GM21576 (cell line): ENCODE measurements around the gene SLC5A11.
"Not testable (repeated sequence)": the region's sequence is repeated elsewhere in the genome, so short reads cannot be mapped to it uniquely, and the experiment has no call there.

Experiments used
- ATAC-seq: cut with Tn5 transposase; IDR thresholded peaks from one replicate; pipeline ENCODE4 v1.9.1; 2021; ENCODE audit warnings: mild to moderate bottlenecking, moderate library complexity; ENCODE audit not compliant: unreplicated experiment

SLC5A11 gene, protein sequence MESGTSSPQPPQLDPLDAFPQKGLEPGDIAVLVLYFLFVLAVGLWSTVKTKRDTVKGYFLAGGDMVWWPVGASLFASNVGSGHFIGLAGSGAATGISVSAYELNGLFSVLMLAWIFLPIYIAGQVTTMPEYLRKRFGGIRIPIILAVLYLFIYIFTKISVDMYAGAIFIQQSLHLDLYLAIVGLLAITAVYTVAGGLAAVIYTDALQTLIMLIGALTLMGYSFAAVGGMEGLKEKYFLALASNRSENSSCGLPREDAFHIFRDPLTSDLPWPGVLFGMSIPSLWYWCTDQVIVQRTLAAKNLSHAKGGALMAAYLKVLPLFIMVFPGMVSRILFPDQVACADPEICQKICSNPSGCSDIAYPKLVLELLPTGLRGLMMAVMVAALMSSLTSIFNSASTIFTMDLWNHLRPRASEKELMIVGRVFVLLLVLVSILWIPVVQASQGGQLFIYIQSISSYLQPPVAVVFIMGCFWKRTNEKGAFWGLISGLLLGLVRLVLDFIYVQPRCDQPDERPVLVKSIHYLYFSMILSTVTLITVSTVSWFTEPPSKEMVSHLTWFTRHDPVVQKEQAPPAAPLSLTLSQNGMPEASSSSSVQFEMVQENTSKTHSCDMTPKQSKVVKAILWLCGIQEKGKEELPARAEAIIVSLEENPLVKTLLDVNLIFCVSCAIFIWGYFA

DNA sequence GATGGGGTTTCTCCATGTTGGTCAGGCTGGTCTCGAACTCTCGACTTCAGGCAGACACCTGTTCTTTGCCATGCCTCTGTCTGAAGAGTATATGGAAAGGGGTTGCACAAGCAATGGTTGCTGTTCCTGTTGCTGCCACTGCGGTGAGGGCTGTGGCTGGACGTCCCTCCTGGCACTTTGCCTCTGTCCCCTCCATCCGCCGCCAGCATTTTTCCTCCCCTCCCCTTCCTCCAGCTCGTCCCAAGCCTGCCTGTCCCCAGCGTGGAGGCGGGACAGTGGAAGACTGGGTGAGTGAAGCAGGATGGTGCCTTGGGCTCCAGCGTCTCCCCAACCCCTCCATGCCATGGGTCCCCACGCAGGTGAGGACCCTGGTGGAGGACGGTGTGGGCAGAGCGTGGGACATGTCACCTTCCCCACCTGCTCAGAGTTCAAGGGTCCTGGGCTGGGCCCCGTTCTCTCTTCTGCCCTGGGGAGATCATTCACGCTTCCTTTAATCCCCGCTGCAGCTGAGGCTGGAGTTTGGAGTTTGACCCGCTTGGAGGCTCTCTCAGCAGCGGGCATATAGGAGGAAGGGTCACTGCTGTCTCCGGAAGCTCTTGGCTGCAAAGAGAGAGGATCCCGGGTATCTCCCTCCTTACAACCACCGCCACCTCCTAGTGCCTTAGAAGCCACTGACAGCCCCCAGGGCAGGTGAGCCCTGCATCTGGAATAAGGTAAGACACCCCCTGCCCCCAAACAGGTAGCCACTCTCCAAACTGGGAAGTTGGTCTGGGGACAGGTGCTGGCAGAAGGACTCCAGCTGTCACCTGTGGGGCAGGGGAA is at the start of gene SLC5A11:
SLC5A11 (plus strand) TSS at position 238 of the 822 bp plus-strand sequence. CDS start 12,681 bp downstream, outside the sequence.
- no peak for ATAC-seq

DNA sequence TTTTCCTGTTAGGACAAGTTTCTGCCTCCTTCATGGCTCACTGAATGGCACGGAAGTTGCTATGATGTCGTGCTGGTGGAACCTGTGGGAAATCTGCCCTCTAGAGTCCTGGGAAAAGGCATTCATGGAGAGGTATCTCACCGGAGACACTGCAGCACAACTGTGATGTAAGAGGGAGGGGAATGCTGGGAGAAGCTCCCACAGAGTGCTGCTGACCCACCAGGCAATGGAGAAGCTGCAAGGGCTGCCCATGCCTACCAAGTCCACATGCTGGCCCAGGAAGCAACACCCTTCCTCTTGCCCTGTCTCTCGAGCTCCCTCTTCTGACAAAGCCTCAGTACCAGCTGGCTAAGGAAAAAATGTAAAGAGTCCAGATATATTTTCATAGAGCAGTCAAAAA is 45.2 kb upstream of the SLC5A11 start:
- ATAC-seq = no peak

DNA sequence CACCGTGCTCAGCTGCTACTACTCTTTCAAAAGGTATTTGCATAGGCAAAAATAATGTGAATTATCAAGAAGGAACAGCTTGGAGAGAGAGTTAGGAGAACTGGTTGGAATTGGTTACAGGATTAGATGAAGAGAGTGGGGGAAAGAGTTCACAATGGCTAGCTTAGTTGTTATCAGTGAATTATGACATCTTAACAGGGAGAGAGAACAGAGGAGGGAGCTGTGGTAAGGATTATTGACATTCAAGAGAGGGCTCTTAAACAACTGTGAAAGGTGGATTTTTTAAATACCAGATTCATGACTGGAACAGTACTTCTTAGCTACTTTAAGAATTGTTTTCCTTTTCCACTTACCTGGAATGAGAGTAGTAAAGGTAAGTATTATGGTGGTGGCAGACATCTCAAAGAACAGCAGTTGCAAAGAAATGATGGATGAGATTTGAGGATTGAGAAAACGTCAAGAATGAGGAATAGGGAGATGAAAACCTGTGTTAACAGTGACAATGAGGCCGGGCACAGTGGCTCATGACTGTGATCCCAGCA is 43.9 kb upstream of the SLC5A11 start:
- ATAC-seq = no peak

DNA sequence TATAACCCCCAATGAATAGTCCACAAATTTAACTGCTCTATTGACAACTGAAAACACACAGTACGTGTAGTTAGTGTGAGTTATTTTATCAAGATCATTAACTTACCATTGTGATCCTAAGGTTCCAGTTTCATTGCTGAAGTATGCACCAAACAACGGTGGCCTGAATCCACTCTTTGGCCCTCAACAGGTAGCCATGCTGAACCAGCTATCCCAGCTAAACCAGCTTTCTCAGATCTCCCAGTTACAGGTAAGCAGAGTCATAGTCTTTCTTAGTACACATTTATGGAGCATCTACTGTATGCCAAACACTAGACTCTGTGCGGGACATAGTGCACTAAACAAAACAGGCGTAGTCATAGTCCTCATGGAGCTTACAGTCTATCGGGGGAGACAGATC is 40.3 kb upstream of the SLC5A11 start:
- ATAC-seq = no peak

DNA sequence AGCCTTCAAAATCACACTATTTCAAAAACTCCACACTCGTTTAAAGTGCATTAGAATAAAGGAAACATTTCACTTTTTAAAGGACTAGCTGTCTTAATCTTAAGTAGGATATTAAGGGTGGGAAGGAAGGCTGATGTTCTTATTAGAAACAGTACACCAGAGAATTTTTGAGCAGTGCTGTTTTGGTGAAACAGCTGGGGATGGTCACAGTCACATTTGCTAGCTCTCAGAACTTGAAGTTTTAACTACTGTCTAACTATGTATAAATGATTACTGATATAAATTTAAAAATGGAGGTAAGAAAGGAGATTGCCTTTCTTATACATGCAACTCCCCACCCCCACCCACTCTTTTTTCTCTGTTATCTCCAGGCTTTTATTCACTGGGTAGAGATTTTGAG is 38.5 kb upstream of the SLC5A11 start:
- no peak for ATAC-seq

DNA sequence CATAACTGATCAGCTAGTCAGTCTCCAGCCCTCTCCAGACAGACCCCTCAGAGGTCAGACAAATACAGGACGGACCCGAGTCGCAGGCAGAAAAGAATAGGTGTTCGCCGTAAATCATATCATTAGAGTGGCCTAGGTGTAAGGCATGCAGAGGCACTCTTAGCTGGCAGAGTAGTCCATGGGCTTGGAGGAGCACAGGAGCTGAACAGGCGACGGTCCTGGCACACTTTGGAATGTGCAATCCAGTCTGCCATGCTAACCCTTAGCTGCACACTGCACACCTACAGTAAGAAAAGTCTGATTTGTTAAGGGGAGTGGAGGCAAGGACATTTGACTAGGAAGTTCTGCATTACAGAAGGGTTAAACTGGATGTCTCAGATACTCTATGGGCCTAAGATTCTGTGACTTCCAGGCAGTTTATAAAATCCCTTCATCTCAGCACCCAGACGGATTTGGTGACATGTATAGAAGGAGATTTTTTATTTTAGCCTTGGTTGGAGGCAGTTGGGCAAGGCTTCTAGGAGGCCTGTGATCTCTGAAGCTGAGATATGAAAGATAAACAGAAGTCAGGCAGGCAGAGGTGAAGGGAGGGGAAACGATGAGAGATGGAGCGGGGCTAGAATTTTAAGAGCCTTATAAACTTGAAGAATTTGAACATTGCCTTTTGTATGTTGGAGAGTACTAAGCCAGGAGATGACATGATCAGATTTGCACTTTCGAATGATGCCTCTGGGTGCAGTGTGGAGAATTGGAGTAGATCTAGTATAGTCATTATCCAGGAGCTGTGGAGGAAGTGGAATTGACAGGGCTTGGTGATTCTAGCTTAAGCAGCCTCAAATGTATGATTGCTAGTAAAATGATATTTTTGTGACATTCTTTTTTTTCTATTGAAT is 34.6 kb upstream of the SLC5A11 start:
- no peak for ATAC-seq

DNA sequence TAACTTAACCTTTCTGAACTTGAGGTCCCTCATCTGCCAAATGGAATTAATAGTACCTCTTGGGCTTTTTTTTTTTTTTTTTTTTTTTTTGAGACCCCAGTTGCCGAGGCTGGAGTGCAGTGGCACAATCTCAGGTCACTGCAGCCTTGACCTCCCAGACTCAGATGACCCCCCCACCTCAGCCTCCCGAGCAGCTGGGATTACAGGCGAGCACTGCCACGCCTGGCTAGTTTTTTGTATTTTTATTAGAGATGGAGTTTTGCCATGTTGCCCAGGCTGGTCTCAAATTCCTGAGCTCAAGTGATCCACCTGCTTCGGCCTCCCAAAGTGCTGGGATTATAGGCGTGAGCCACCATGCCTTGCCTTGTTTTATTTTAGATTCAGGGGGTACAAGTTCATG is 33.0 kb upstream of the SLC5A11 start:
- not testable (repeated sequence) for ATAC-seq

DNA sequence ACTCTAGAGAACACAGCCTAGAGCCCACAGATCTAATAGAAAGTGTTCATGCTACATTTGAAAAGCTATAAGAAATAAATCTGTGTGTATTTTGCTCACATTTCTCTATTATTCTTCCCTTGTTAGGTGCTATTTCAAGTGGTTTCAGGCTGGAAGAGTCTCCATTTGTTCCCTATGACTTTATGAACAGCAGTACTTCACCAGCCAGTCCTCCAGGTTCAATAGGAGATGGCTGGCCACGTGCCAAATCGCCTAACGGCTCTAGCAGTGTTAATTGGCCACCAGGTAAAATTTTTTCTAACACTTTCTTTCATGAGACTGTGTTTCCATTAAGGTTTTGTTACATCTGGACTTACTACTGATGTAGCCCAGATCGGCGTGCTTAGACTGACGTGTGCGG is 30.7 kb upstream of the SLC5A11 start:
- no peak for ATAC-seq

DNA sequence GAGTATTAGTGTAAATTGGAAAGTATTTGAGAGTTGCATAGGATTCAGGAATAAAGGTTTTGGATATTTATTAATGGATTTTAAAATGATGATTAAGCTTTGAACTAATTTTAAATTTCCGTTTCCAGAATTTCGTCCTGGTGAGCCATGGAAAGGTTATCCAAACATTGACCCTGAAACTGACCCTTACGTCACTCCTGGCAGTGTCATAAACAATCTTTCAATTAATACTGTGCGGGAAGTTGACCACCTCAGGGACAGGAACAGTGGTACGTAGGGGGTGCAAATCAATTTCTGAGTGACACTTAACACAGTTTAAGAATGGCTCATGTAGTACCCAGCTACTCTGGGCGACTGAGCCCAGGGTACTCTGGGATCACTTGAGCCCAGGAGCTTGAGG is 29.1 kb upstream of the SLC5A11 start:
- no peak for ATAC-seq

DNA sequence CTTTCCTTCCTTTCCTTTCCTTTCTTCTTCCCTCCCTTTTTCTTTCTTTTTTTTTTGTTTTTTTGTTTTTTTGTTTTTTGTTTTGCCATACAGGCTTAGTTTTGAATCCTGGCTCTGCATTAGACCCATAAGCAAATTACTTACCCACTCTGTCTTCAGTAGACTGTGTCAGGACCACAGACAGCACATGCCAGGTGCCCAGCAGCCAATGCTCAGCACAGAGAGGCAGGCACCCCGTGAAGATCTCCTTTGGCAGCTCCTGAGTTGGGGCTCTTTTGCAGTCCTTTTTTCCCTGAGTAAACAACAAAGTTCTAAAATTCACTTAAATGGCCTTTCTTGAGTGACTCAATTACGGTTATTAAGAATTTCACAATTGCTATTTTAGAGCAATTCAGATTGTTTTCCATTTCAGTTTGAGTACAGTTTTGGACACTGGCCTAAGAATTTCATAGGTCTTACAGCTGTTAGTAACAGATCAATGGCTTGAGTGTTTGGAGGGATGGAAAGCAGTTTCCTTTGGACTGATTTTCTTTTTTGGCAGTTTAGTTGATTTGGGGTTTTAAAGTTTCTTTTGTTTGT is 26.2 kb upstream of the SLC5A11 start:
- no peak for ATAC-seq

DNA sequence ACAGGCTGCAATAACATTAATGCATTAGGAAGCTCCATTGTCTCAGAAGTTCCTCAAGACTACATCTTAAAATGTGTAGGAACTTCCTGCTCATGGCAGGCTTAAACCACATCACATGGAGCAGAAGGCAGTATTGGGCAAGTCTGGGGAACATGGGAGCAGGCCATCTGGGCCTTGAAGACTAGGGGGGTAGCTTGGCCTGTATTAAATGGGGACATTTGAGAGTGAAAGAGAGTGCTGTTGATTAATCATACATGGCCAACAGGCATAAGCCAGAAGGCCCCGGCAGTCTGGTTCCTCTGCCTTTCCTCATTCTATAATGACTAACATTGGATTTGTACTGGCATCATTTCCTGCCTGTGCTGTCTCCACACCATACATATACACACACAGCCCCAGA is 25.2 kb upstream of the SLC5A11 start:
- no peak for ATAC-seq

DNA sequence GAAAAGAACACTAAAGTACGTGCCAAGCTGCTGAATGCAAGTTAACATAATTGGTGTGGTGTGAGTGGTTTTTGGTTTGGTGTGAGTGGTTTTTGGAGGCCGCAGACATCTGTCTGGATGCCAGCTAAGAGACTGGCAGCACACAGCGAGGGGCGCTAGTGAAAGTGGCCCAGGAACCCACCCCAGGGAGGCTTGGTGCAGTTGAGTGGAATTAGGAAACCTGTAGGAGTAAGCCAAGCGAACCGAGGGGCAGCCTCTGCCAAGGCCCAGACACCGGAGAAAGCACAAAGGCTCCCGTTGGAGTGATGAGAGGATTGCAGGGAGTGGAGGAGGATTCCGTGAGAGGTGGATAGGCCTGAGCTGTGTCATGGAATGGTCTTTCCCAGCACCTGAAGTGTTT is 24.6 kb upstream of the SLC5A11 start:
- ATAC-seq = no peak

DNA sequence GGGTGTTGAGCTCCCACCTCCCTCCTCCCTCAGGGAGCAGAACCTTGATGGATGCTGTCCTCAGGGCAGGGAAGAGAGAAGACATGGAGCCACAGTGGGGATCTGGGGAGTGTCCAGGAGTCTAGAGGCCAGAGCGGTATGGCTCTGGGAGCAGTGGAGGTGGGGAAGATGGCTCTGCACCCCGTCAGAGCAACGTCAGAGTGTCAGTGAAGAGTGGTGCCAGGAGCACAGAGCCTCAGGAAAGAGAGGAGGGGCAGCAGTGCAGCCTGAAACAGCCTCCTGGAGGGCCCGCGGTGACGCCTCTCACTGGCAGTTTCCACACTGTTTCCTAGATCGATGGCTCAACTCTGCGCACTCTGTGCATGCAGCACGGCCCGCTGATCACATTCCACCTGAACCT is 23.2 kb upstream of the SLC5A11 start:
- no peak for ATAC-seq

DNA sequence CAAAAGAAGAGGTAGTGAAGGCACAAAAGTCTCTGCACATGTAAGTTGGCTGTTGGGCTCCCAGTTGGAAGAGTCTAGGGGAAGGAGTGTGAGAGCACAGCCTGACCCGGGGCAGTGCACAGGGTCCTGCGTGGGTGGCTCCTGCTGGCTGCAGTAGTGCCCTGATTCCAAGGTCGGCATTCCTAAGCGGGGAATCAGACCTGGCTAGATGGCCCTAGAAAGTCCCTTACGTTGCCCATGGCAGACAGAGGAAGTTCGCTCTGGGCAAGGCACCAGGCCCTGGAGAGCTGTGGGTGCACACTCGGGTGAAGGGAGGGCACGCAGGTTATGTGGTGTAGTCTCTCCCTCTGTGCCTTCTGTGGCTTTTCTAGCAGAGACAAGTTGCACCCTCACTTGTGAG is 22.8 kb upstream of the SLC5A11 start:
- no peak for ATAC-seq

DNA sequence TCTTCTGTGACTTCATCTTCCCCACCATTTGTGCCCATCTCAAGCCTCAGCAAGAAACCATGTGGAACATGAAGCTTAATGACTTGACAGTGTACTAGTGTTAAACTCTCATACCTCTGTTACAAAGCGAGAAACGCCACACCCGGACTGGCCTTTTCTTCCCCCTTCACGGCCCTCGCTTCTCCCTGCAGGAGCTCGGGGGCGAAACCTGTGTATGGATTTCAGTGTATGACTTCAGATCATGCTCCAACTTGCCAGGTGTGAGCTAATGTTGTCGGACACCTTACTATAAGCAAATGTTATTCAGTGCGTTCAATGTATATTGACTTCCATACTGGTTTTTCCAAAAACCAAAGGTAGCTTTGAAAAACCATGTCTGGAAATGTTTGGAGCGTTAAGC is 20.1 kb upstream of the SLC5A11 start:
- no peak for ATAC-seq

DNA sequence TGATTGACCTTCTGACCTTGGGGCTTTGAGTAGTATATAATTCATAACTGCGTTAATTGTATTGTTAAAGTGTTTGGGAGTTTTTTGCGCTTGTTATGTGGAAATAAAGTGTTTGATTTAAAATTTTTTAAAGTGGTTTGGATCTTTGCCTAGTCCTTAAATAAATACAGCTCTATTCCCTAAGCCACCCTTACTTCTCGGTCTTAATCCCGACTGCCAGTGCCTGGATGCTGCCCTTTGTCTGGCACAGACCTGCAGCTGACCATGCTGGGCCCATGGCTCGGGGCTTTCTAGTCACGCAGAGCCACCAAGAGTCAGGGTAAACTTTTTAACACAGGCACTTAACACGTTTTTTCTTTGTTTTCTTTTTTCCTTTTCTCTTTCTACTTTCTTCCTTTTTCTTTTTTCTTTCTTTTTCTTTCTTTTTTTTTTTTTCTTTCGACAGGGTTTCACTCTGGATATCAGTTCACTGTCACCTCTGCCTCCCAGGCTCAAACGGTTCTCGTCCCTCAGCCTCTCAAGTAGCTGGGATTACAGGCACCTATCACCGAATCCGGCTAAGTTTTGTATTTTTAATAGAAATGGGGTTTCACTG is 19.6 kb upstream of the SLC5A11 start:
- no peak for ATAC-seq

DNA sequence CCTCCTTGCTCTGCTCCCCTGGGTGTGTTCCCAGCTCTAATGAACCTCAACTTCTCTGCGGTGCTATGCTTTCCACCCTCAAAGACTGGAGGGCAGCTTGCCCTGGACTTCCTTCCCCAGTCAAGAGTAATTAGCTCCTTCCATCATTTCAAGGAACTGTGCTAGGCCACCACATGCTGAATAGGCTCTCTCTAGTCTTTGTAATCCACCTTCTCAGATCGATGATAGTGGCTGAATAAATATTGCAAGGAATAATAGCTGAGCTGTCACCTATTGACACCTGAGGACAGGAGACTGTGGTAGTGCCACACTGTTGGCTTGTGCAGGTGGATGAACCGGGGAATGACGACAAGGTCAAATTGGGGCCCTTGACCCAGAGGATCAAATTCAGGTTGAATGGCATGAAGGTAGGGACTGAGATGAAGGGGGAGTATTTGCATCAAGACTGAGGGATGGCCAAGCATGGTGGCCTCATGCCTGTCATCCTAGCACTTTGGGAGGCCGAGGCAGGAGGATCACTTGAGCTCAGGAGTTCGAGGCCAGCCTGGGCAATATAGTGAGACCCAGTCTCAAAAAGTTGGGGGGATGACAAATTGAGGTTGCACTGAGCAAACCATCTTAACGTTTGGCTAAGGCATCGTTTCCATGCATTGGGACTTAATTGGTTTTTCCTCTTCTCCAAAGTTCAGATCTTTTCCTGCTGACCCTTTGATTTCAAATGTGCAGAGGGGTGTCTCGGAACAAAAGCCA is 18.8 kb upstream of the SLC5A11 start:
- ATAC-seq = no peak

DNA sequence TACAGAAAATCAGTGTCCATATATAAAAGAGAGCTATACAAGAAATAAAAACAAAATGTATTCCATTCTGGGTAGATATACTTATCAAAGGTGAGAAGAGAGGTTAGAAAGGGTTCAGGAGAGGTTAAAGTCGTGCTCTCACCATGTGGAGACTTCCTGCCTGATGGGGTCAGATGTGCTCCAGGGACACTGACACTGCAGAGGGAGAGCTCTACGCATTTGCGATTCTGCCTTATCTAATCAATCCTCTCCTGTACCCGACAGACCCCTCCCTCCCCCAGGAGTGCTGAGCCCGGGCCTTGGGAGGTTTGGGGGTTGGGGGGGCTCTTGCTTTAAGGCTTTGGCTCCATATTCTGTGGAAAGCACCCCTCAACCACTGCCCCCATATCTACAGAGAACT is 16.6 kb upstream of the SLC5A11 start:
- no peak for ATAC-seq

DNA sequence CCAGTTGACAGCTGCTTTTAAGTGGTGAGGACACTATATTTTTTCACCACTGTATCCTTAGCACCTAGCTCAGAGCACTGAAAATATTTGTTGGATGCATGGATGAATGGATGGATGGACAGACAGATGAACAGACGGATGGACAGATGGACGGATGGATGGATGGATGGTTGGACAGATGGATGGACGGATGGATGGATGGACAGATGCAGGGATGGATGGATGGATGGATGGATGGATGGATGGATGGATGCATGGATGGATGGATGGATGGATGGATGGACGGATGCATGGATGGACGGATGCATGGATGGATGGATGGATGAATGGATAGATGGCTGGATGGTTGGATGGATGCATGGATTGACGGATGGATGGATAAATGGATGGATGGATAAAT is 12.4 kb upstream of the SLC5A11 start:
- no peak for ATAC-seq
